ENCODE results near the gene BCAT1.

- no peak for TF ChIP-seq CTCF (IDR thresholded peaks at IDR 0.05; ENCODE audit: control extremely low read depth in 1 of 3, insufficient read depth in 1 of 3, low read depth in 1 of 3, low read length in 3 of 3)
- TF ChIP-seq EZH2 (IDR thresholded peaks at IDR 0.05; ENCODE audit: low read depth, low read length, severe bottlenecking): no peak
- no peak for TF ChIP-seq HDAC6 (IDR thresholded peaks at IDR 0.05; ENCODE audit: low read depth, low read length)
- TF ChIP-seq SIN3A (conservative IDR thresholded peaks at IDR 0.05 in 1 of 2, IDR thresholded peaks at IDR 0.05 in 1 of 2; ENCODE audit: low read depth in 1 of 2, low read length in 2 of 2): no peak
- TF ChIP-seq MAFK (IDR thresholded peaks at IDR 0.05; ENCODE audit: low read depth, low read length): no peak
- no peak for TF ChIP-seq EP300 (IDR thresholded peaks at IDR 0.05; ENCODE audit: borderline replicate concordance in 1 of 2, low read depth in 2 of 2, low read length in 2 of 2)
- TF ChIP-seq CHD2 (IDR thresholded peaks at IDR 0.05; ENCODE audit: low read length): no peak
- no peak for TF ChIP-seq YY1 (IDR thresholded peaks at IDR 0.05; ENCODE audit: low read depth, low read length)
- TF ChIP-seq TEAD4 (IDR thresholded peaks at IDR 0.05; ENCODE audit: low read depth, low read length): no peak
Observed at GRCh38 chr12:24894879-24895278, 54.0 kb downstream of the BCAT1 start.

All from H1 (cell line).